Stimulated activated CD4-positive, alpha-beta T cell treated with anti-CD3 and anti-CD28 coated beads, TNF-alpha, amount 100 ng/mL, for 1 hour (primary cell): ENCODE data around the gene PWWP2B.
A peak's percentile ranks its signal among the peaks of the same experiment; 100 is the strongest.

ENCODE experiments used
- DNase-seq, 3 donors: peaks; one replicate each; pipeline ENCODE4 v3.0.0-alpha.2; 2020; ENCODE audit warnings: low read depth in 3 of 3, low spot score in 1 of 3

Gene PWWP2B

GRCh38 chr10:132458071-132458585, 61.1 kb downstream of the PWWP2B start:
- no peak for DNase-seq

GRCh38 chr10:132458586-132459300, 61.7 kb downstream of the PWWP2B start:
- peak in 2 of 3 donors; percentile 48 to 74 for DNase-seq

GRCh38 chr10:132459301-132460003, 62.5 kb downstream of the PWWP2B start:
- no peak for DNase-seq

DNA sequence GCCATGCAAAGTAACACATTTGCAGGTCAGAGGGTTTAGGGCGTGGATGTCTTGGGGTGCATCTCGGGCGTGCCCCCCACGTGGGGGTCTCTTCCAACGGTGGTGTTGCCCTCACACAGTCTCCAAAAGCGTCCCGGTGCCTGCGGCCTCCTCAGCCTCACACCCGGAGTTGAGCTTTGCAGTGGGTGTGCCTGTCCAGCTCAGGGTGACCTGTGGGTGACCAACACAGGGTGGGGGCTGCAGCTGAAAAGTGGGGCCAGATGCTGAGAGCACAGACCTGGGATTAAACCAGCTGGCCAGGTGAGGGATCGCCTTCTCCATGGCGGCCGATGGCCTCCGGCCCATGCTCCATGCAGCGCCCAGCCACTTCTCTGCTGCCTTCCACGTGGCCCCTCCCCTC, 63.1 kb downstream of the PWWP2B start:
- DNase-seq, result no peak

- no peak for DNase-seq
These were observed 63.7 kb downstream of the PWWP2B start for GRCh38 chr10:132460691-132461090.

DNA sequence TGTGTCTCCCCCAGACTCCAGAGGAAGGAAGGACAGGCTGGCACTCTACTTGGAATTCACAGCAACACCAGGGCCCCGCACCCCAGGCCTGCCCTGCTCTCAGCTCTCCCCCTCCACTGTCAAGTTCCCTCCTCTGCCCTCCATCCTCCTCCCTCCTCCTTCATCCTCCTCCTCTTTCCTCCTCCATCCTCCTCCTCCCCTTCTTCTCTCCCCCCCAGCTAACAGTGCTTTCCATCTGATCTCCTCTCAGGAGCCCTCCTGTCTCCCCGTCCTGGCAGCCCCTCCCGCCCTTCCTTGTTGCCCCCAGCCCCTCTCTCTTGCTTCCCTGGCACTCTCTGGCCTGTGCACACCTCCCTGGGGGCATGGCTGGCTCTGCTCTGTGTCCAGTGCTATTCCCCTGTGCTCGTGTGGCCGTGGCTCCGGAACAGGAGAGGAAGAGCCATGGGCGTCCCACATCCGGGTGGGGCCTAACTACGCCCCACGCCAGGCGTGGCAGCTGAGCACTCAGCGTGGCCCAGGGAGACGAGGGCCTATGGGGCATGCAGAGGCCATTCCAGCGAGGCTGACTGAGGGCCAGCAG, 64.2 kb downstream of the PWWP2B start:
- DNase-seq, result no peak

GRCh38 chr10:132461683-132462231, 64.8 kb downstream of the PWWP2B start:
- no peak for DNase-seq

DNA sequence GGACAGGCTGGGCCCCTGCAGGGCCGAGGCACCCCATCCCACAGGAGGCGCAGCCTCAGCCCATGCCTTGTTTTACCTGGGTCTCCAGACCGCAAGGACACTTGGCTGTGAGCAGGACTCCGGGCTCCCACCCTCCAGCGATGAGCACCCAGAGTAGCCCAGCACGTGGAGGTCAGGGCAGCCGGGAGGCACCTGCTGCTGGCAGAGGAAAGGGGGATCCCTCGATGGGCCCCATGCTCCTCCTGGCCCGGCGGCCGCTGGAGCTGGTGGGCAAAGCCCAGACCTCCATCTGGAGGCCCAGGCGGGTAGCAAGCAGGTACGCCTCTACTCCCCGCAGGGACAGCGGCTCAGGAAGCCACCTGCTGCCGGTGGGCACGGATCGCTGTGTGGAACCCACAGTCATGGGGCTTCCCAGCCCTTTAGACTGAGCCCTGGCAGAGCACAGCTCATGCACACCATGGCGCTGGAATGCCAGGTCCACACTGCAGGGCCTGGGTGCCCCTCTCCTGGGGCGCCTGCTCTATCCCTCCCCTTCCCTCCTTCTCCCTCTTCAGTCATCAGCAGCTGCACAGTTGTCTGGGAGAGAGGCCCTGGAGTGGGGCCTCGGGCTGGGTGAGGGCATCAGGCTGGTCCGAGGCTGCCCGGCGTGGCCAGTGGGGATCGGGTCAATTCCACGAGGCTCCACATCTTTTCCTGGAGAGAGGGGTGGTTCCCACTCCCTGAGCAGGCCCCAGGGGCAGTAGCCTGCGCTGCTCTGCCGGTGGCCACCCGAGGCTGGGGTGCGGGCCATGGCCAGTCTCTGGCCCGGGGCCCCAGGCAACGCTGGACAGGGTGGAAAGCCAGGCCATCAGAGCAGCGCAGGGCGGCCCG, 65.7 kb downstream of the PWWP2B start:
- DNase-seq, result no peak

GRCh38 chr10:132463333-132464255, 66.6 kb downstream of the PWWP2B start:
- no peak for DNase-seq

DNA sequence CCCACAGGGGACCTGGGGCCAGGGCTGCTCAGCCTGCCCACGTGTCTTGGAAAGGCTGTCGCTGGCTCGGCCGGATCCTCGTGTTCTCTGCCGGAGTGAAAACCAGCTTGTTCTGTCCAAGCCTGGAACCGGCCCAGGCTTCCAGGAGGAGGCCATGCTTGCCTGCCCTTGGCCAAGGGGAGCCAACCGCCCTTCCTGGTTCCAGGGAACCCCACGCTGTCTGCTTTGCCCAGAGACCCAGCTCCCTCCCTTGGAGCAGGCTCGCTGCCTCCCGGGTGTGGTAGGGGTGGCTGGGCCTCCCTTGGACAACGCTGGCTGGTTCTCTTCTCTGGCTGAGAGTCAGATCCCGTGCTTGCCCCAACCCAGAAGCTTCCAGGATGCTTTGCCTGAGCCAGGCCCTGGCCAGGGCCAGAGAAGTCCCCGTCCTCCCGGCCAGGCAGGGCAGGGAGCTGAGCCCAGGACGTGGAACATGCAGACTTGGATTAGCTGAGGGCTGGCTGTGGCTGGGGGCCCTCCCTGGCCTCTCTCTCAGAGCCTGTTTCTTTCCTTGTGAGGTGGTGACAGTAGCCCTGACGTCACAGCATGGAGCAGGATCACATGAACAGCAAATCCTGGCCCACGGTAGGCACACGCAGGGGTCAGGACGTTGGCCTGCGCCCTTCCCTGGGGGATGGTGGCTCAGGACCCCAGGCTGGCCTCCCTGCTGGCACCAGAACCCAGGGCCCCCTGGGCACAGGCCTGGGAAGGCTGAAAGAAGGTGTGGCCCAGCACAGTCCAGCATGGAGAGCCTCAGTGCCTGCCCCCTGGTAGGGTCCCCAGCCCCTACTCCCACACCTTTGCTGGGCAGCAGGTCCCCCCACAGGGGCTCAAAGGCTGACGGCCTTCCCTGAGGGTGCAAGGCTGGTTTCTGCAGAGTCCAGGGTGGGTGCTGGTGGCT, 67.5 kb downstream of the PWWP2B start:
- no peak for DNase-seq

- no peak for DNase-seq
These were observed 68.3 kb downstream of the PWWP2B start for GRCh38 chr10:132465193-132465888.

DNA sequence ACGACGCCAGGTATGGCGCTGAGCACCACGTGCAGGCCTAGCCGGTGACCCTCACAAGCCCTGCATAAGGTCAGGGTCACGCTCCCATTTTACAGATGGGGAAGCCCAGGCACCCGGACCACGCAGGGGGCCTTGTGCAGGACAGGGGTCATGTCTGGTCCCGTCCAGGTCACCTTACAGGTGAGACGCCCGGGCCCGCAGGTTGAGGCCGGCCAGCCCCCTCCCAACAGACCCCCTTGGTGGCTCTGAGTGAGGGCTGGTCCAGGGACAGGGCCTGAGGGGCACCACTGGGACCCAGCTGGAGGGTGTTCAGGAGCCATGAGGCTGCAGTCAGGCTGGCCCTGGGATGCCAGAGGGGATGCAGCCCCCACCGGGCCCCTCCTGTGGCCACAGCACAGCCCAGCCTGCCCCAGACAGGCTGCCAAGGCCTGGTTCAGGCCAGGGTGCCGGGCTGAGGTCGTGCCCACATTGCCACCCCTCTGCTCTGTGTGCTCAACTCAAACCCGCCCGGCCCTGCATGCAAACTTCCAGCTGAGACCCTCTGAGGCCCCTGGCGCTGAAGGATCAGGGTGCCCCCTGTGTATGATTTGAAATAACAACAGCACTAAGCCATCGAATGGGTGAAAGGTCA, 69.0 kb downstream of the PWWP2B start:
- DNase-seq, result no peak

- no peak for DNase-seq
These were observed 69.8 kb downstream of the PWWP2B start for GRCh38 chr10:132466520-132467463.
